Peyer's patch (tissue), 4 donors: ENCODE data around the gene KDM1B. TPM values are rescaled to one million over a fixed set of nuclear protein-coding genes. Genes with fewer than 3 reads are reported as not detected.
"Not testable (repeated sequence)": the region's sequence is repeated elsewhere in the genome, so short reads cannot be mapped to it uniquely, and the experiment has no call there.

ENCODE experiments used
- DNase-seq, 3 donors: peaks; one replicate each; pipeline ENCODE4 v3.0.0-alpha.2; 2017 to 2019
- H3K27ac ChIP-seq, 4 donors: fragments of 200-600 bp; sonication (generic); one replicate each; pipeline ENCODE4 v1.5.1; 2016 to 2019
- H3K27me3 ChIP-seq, 2 donors: fragments of 200-600 bp; sonication (generic); one replicate each; pipeline ENCODE4 v1.5.1; 2019
- H3K36me3 ChIP-seq, 3 donors: fragments of 200-600 bp; sonication (generic); one replicate each; pipeline ENCODE4 v1.5.1; 2016 to 2019
- H3K4me1 ChIP-seq, 4 donors: fragments of 200-600 bp; sonication (generic); one replicate each; pipeline ENCODE4 v1.5.1; 2016 to 2019
- H3K4me3 ChIP-seq, 4 donors: fragments of 200-600 bp; sonication (generic); 1 replicate in 3 of 4; 2 replicates in 1 of 4; pipeline ENCODE4 v1.5.1; 2016 to 2019; ENCODE audit warnings: mild to moderate bottlenecking in 1 of 4
- H3K9me3 ChIP-seq, 4 donors: fragments of 200-600 bp; sonication (generic); one replicate each; pipeline ENCODE4 v1.5.1; 2016 to 2019; ENCODE audit warnings: mild to moderate bottlenecking in 1 of 4
- POLR2A ChIP-seq, 2 donors: fragments of 450-650 bp; IDR thresholded peaks; one replicate each; pipeline ENCODE4 v1.5.1; 2017; ENCODE audit warnings: antibody characterized with exemption in 2 of 2, mild to moderate bottlenecking in 2 of 2, moderate library complexity in 2 of 2
- total RNA-seq, 4 donors: library from RNA; depleted of rRNA; stranded (reverse); fragments of >200 nt; gene quantifications; one replicate each; pipeline ENCODE4 v1.1.0, GENCODE V29; 2016
- TF ChIP-seq, protein P1 (sequence below), 6 experiments: fragments of 450-650 bp in 4 of 6; fragments of 200-600 bp in 2 of 6; sonication (generic) in 1 of 6; IDR thresholded peaks; one replicate each; pipeline ENCODE4 v1.5.1; 2017 to 2019; ENCODE audit warnings: antibody characterized with exemption in 6 of 6, mild to moderate bottlenecking in 3 of 6, moderate library complexity in 1 of 6

The KDM1B gene
- total RNA-seq, 4 donors from 2014 or later: 15.1 to 22.1 (median 19.1) TPM

DNA sequence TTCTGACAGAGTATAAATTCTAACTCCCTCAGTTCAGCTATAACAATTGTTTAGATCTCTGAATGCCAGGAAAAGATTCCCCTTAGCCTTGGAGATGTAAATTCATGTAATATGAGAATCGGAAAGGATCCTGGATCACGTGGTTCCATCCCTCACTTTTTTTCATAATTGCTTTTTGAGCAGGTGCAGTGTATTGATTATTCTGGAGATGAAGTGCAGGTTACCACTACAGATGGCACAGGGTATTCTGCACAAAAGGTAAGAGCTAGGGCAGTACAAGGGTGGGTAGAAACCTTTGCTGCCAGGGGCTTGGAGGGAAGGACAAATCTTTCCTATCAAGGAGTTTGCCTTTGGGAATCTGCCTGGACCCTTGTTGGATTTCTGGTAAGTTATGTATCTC is 52.7 kb downstream of the KDM1B start:
- Histone ChIP-seq H3K27me3 (no peaks in the 10 kb centered on the region), H3K9me3 (no peaks in the 10 kb centered on the region), H3K4me3 (no peak overlapping the region), H3K4me1 (no peaks in the 10 kb centered on the region), H3K36me3 (peaks cover 0 to 15% (median 0%) of the 10 kb centered on the region in 3 donors), H3K27ac (no peak overlapping the region)
- DNase-seq: no peak
- TF ChIP-seq, protein P1, sequence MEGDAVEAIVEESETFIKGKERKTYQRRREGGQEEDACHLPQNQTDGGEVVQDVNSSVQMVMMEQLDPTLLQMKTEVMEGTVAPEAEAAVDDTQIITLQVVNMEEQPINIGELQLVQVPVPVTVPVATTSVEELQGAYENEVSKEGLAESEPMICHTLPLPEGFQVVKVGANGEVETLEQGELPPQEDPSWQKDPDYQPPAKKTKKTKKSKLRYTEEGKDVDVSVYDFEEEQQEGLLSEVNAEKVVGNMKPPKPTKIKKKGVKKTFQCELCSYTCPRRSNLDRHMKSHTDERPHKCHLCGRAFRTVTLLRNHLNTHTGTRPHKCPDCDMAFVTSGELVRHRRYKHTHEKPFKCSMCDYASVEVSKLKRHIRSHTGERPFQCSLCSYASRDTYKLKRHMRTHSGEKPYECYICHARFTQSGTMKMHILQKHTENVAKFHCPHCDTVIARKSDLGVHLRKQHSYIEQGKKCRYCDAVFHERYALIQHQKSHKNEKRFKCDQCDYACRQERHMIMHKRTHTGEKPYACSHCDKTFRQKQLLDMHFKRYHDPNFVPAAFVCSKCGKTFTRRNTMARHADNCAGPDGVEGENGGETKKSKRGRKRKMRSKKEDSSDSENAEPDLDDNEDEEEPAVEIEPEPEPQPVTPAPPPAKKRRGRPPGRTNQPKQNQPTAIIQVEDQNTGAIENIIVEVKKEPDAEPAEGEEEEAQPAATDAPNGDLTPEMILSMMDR (IDR thresholded peaks at IDR 0.05): no peak

DNA sequence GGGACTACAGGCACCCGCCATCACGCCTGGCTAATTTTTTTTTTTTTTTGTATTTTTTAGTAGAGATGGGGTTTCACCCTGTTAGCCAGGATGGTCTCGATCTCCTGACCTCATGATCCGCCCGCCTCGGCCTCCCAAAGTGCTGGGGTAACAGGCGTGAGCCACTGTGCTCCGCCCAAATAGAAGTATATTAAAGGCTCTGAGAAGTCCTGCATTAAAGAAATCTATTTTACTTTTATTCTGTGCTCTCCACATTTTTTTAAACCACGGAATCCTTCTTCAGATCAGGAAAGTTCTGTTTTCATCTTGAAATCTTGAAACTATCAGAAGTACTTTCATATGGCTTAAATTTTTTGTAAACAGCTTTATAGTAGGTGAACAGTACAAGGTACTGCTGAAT is 53.6 kb downstream of the KDM1B start:
- H3K27ac ChIP-seq, H3K4me3 ChIP-seq, H3K27me3 ChIP-seq: not testable (repeated sequence)

DNA sequence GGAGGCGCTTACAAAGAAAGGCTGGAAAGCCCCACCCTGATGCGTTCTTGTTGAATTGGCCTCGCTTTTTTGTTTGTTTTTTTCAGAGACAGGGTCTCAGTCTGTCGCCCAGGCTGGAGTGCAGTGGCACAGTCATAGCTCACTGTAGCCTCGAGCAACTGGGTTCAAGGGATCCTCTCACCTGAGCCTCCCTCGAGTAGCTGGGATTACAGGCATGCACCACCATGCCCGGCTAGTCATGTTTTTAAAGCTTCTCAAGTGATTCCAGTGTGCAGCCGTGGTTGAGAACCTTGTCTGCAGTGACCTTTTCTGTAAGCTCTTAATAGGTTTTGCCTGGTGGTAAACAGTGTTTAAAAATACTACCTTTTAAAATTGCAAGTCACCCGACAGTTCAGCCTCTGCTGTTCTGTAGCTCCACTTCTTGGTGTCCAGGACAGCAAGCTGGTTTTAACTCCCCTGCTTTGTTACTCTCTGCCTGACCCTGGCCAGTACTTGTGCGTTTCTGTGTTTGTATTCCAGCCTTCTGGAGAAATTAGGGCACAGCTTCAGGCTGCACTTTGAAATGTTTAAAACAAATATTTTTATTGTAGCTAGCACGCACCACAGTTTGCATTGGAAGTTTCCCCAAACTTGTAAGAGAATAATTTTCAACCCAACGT is 54.4 kb downstream of the KDM1B start:
- H3K4me1 ChIP-seq: no peaks in the 10 kb centered on the region
- no peaks in the 10 kb centered on the region for H3K9me3 ChIP-seq
- no peaks in the 10 kb centered on the region for H3K27me3 ChIP-seq
- no peak for DNase-seq
- H3K27ac ChIP-seq: no peak overlapping the region
- H3K4me3 ChIP-seq: no peak overlapping the region
- TF ChIP-seq, protein P1 (IDR thresholded peaks at IDR 0.05): no peak
- TF ChIP-seq POLR2A (IDR thresholded peaks at IDR 0.05): no peak
- peaks cover 0 to 21% (median 0%) of the 10 kb centered on the region in 3 donors for H3K36me3 ChIP-seq

More for the DNA sequence above, 53.6 kb downstream of the KDM1B start:
- peaks cover 0 to 16% (median 0%) of the 10 kb centered on the region in 3 donors for H3K36me3 ChIP-seq
- not testable (repeated sequence) for DNase-seq, H3K9me3 ChIP-seq, H3K4me1 ChIP-seq

DNA sequence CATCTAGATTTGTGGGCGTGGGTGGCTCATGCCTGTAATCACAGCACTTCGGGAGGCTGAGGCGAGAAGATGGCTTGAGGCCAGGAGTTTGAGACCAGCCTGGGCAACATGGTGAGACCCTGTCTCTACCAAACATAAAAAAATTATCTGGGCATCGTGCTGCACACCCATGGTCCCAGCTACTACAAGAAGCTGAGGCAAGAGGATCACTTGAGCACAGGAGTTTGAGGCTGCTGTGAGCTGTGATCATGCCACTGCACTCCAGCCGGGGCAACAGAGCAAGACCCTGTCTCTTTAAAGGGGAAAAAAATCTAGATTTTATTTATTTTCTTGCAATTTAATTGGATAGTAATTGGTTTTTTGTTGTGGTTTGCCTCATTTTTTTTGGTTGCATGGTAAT is 55.5 kb downstream of the KDM1B start:
- H3K27me3 ChIP-seq: no peaks in the 10 kb centered on the region
- peaks cover 0 to 28% (median 0%) of the 10 kb centered on the region in 3 donors for H3K36me3 ChIP-seq
- H3K9me3 ChIP-seq: no peaks in the 10 kb centered on the region
- H3K4me1 ChIP-seq: no peaks in the 10 kb centered on the region
- H3K4me3 ChIP-seq: no peak overlapping the region
- TF ChIP-seq POLR2A (IDR thresholded peaks at IDR 0.05): no peak
- TF ChIP-seq, protein P1 (IDR thresholded peaks at IDR 0.05): no peak
- H3K27ac ChIP-seq: no peak overlapping the region
- DNase-seq: no peak

DNA sequence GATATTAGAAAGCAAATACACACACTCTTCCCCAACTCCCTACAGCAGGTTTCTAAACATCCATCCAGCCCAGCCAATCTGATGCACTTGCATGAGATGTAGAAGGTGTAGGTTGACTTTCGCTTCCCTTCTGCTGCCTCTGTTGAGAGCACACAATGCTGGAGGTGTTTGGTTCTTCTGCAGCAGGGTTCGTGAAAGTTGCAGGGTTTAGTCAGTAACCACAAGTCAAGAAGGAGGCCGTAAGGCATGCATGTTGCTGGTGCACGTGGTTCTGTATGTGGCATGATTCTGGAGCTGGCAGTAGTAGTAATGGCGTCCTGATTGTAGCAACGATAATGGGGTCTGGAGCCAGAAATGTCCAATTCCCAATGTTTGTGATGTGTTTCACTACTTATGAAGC is 56.1 kb downstream of the KDM1B start:
- no peak for DNase-seq
- Histone ChIP-seq H3K27me3 (no peaks in the 10 kb centered on the region), H3K36me3 (peaks cover 0 to 22% (median 0%) of the 10 kb centered on the region in 3 donors), H3K9me3 (no peaks in the 10 kb centered on the region), H3K4me3 (no peak overlapping the region), H3K4me1 (no peaks in the 10 kb centered on the region), H3K27ac (no peak overlapping the region)
- TF ChIP-seq, protein P1 (IDR thresholded peaks at IDR 0.05): no peak
- TF ChIP-seq POLR2A (IDR thresholded peaks at IDR 0.05): no peak

GRCh38 chr6:18212231-18212630 is 57.0 kb downstream of the KDM1B start:
- no peak for DNase-seq
- Histone ChIP-seq H3K27me3 (no peaks in the 10 kb centered on the region), H3K27ac (no peak overlapping the region), H3K9me3 (no peaks in the 10 kb centered on the region), H3K36me3 (peaks cover 0 to 13% (median 0%) of the 10 kb centered on the region in 3 donors), H3K4me3 (no peak overlapping the region), H3K4me1 (no peaks in the 10 kb centered on the region)
- no peak for TF ChIP-seq POLR2A (IDR thresholded peaks at IDR 0.05)
- TF ChIP-seq, protein P1 (IDR thresholded peaks at IDR 0.05): no peak
